GM12878 (cell line): ENCODE data around the gene PPRC1. TPM values are rescaled to one million over a fixed set of nuclear protein-coding genes. Genes with fewer than 3 reads are reported as not detected.
A peak's percentile ranks its signal among the peaks of the same experiment; 100 is the strongest.

Experiments used
- ATAC-seq: fragments of 200-7000 bp; cut with Tn5 transposase; 3 replicates; pipeline ENCODE4 v1.9.1; 2020; ENCODE audit warnings: mild to moderate bottlenecking, moderate library complexity
- BruUV-seq: library from RNA; stranded (reverse); fragments of 400-500 nt; replicated peaks from 2 replicates; lab custom pipeline; 2021; lab: Mats Ljungman, UMichigan
- CTCF ChIA-PET: fragments of 300-600 bp; sonication (Branson Sonifier 250); formaldehyde crosslinking; extraction: SDS; loops from one replicate; lab custom pipeline; 2021; ENCODE audit warnings: inconsistent platforms; lab: Yijun Ruan, JAX
- POLR2A ChIA-PET: fragments of 350-600 bp; formaldehyde crosslinking; extraction: SDS; loops from one replicate; lab custom pipeline; 2021; ENCODE audit warnings: inconsistent platforms; lab: Charles Lee
- RAD21 ChIA-PET: fragments of 300-600 bp; sonication (Branson Sonifier 250); formaldehyde crosslinking; loops from one replicate; lab custom pipeline; 2023; ENCODE audit warnings: antibody characterized with exemption; ENCODE audit not compliant: unreplicated experiment; lab: Charles Lee
- SMC1A ChIA-PET: fragments of 300-600 bp; sonication (Branson Sonifier 250); formaldehyde crosslinking; loops from one replicate; lab custom pipeline; 2023; ENCODE audit not compliant: unreplicated experiment, uncharacterized antibody; lab: Charles Lee
- DNase-seq: peaks from one replicate; pipeline ENCODE4 v3.0.0-alpha.2; 2011; ENCODE audit warnings: low read depth, low spot score
- FAIRE-seq: peaks from 3 replicates; lab custom pipeline; 2011; peaks lifted over from hg19 to GRCh38; lab: Jason Lieb, UNC
- H2AFZ ChIP-seq: 2 replicates; pipeline ENCODE4 v1.6.0; 2011; ENCODE audit warnings: low read depth, low read length, control low read depth; ENCODE audit not compliant: control insufficient read depth
- H3K27ac ChIP-seq: 2 replicates; pipeline ENCODE4 v1.5.1; 2011; ENCODE audit warnings: control low read depth; ENCODE audit not compliant: control insufficient read depth, insufficient read depth
- H3K27me3 ChIP-seq, 2 experiments: replicated peaks in 1 of 2; 2 replicates each; pipeline versions ENCODE4 v1.6.0 to v1.6.1; 2011; ENCODE audit warnings: low read length in 1 of 2; ENCODE audit not compliant: control insufficient read depth in 2 of 2, insufficient read depth in 2 of 2
- H3K36me3 ChIP-seq, 2 experiments: 2 replicates each; pipeline ENCODE4 v1.5.1; 2011; ENCODE audit warnings: low read length in 1 of 2; ENCODE audit not compliant: control insufficient read depth in 2 of 2, insufficient read depth in 2 of 2
- H3K4me1 ChIP-seq: 2 replicates; pipeline ENCODE4 v1.6.1; 2011; ENCODE audit warnings: mild to moderate bottlenecking, low read length, moderate library complexity, mixed read lengths; ENCODE audit not compliant: control insufficient read depth, insufficient read depth
- H3K4me2 ChIP-seq: 2 replicates; pipeline ENCODE4 v1.6.0; 2011; ENCODE audit warnings: control low read depth; ENCODE audit not compliant: control insufficient read depth, insufficient read depth
- H3K4me3 ChIP-seq: fragments of 200-600 bp; sonication (generic); 2 replicates; pipeline ENCODE4 v1.5.1; 2016
- H3K79me2 ChIP-seq: 2 replicates; pipeline ENCODE4 v1.6.0; 2011; ENCODE audit warnings: low read length; ENCODE audit not compliant: control insufficient read depth, insufficient read depth
- H3K9ac ChIP-seq: 2 replicates; pipeline ENCODE4 v1.8.0; 2011; ENCODE audit warnings: low read length, control low read depth, mixed read lengths; ENCODE audit not compliant: control insufficient read depth, insufficient read depth
- H3K9me3 ChIP-seq: replicated peaks from 3 replicates; pipeline ENCODE4 v1.5.1; 2011; ENCODE audit warnings: mild to moderate bottlenecking, low read length; ENCODE audit not compliant: control insufficient read depth, insufficient read depth
- H4K20me1 ChIP-seq: 2 replicates; pipeline ENCODE4 v1.6.0; 2011; ENCODE audit not compliant: control insufficient read depth, insufficient read depth
- CBX3 ChIP-seq: fragments of 200-600 bp; sonication (generic); IDR thresholded peaks from 2 replicates; pipeline ENCODE4 v1.6.1; 2016; ENCODE audit warnings: low read depth, borderline replicate concordance
- CHD1 ChIP-seq: IDR thresholded peaks from 2 replicates; pipeline ENCODE4 v1.6.1; 2012; ENCODE audit warnings: low read depth, low read length, improper control_type of control experiment
- ESRRA ChIP-seq: IDR thresholded peaks from 2 replicates; pipeline ENCODE4 v1.6.1; 2012; ENCODE audit warnings: mild to moderate bottlenecking, low read length, improper control_type of control experiment
- LARP7 ChIP-seq: fragments of 450-650 bp; IDR thresholded peaks from 2 replicates; pipeline ENCODE4 v1.6.1; 2017; ENCODE audit warnings: mild to moderate bottlenecking
- POLR2A ChIP-seq: IDR thresholded peaks from 2 replicates; pipeline ENCODE4 v1.6.1; 2011; ENCODE audit warnings: low read depth, mild to moderate bottlenecking, low read length
- POLR2AphosphoS5 ChIP-seq: IDR thresholded peaks from 2 replicates; pipeline ENCODE4 v1.6.1; 2011; ENCODE audit warnings: mild to moderate bottlenecking, low read length, inconsistent platforms
- SUPT20H ChIP-seq: IDR thresholded peaks from 2 replicates; pipeline ENCODE4 v1.6.1; 2011; ENCODE audit warnings: low read depth, mild to moderate bottlenecking, low read length, moderate library complexity, borderline replicate concordance; ENCODE audit not compliant: control insufficient read depth
- SUZ12 ChIP-seq: fragments of 200-600 bp; sonication (generic); IDR thresholded peaks from one replicate; pipeline ENCODE4 v1.6.1; 2018; ENCODE audit warnings: antibody characterized with exemption, mild to moderate bottlenecking; ENCODE audit not compliant: unreplicated experiment
- ZNF622 ChIP-seq: fragments of 450-650 bp; IDR thresholded peaks from 2 replicates; pipeline ENCODE4 v1.6.1; 2017; ENCODE audit warnings: mild to moderate bottlenecking, inconsistent platforms
- WGBS: methylation state at CpG from one replicate; pipeline ENCODE4 v1.1.6; 2016; ENCODE audit warnings: low lambda C conversion rate; ENCODE audit not compliant: insufficient replicate concordance, insufficient coverage; ENCODE audit errors: missing lambda C conversion rate; 5-methylcytosine and 5-hydroxymethylcytosine counted together
- in situ Hi-C: fragments of 300-500 bp; cut with MboI; formaldehyde crosslinking; loops from 9 replicates; pipeline ENCODE4 v1.14.3; 2018; ENCODE audit warnings: mixed read lengths
- intact Hi-C: fragments of 100-400 bp; cut with micrococcal nuclease; formaldehyde crosslinking; loops from one replicate; pipeline ENCODE4 v1.14.2; 2022; ENCODE audit not compliant: unreplicated experiment
- polyA plus RNA-seq, 11 experiments: library from polyadenylated mRNA; depleted of rRNA in 4 of 11; unstranded in 6 of 11; stranded (reverse) in 5 of 11; fragments of >200 nt; fragmentation: Nextera tagmentation in 4 of 11; fragmentation: Illumina TruSeq in 1 of 11; extraction: Ambion mirVana in 4 of 11; extraction: Trizol in 1 of 11; gene quantifications; 1 replicate in 1 of 11; 2 replicates in 10 of 11; pipeline versions ENCODE4 v1.2.1 to v1.2.3, GENCODE V29; 2011 to 2016; ENCODE audit warnings: inconsistent platforms in 2 of 11, missing spikeins in 2 of 11, low read depth in 1 of 11
- total RNA-seq, 4 experiments: library from RNA; depleted of rRNA in 3 of 4; stranded (reverse); fragments of >200 nt in 3 of 4; fragmentation: Illumina TruSeq in 1 of 4; extraction: Trizol in 1 of 4; gene quantifications; 2 replicates each; pipeline versions ENCODE4 v1.2.1 to v1.2.3, GENCODE V29; 2013 to 2021
- TF ChIP-seq, protein P1 (sequence below): fragments of 450-650 bp; IDR thresholded peaks from 2 replicates; pipeline ENCODE4 v1.6.1; 2017; ENCODE audit warnings: mild to moderate bottlenecking

The PPRC1 gene
- total and polyA plus RNA-seq, 10 of the 15 experiments (the other 5 are each of a cell fraction or from before 2014, with no cell fraction given): 13.1 to 69.8 (median 32.4) TPM

DNA sequence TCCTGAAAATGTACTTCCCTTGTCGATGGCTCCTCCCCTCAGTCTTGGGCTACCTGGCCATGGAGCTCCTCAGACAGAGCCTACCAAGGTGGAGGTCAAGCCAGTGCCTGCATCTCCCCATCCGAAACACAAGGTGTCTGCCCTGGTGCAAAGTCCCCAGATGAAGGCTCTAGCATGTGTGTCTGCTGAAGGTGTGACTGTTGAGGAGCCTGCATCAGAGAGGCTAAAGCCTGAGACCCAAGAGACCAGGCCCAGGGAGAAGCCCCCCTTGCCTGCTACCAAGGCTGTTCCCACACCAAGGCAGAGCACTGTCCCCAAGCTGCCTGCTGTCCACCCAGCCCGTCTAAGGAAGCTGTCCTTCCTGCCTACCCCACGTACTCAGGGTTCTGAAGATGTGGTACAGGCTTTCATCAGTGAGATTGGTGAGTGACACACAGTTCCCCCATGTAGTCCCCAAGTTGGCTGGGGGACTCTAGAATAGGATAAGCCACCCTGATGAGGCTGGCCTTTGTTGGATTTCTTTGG lies 8.8 kb downstream of the PPRC1 start:
- H3K36me3 ChIP-seq: peaks cover 53% of the 10 kb centered on the region in 2 experiments
- no peak overlapping the region for H3K9ac ChIP-seq
- CTCF ChIA-PET: interaction anchor here (0.6 kb wide), 1 partner anchor 209 kb away, joined by 3 read pairs; no protein-coding TSS in a partner anchor

DNA sequence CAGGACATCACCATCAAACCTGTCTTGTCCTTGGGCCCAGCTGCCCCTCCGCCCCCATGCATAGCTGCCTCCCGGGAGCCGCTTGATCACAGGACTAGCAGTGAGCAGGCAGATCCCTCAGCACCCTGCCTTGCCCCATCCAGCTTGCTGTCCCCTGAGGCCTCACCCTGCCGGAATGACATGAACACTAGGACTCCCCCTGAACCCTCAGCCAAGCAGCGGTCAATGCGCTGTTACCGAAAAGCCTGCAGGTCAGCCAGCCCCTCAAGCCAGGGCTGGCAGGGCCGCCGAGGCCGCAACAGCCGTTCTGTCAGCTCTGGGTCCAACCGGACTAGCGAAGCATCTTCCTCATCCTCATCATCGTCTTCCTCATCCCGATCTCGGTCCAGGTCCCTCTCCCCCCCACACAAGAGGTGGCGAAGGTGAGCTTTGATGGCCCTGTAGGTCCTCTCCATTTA lies 14.2 kb downstream of the PPRC1 start:
- peaks cover 2% of the 10 kb centered on the region for H3K79me2 ChIP-seq
- no peak overlapping the region for H2AFZ ChIP-seq
- ChIA-PET CTCF (interaction anchor here (1.2 kb wide), 1 partner anchor 15 kb away, joined by 3 read pairs; no protein-coding TSS in a partner anchor), POLR2A (no interaction called here), SMC1A (interaction anchor here (2.0 kb wide), 1 partner anchor 12 kb away, joined by 11 read pairs; no protein-coding TSS in a partner anchor), RAD21 (no interaction called here)
- H3K27ac ChIP-seq: no peak overlapping the region
- H3K9me3 ChIP-seq: no peaks in the 10 kb centered on the region
- in situ Hi-C loops (no loop called here), intact Hi-C loops (no loop called here)
- TF ChIP-seq, protein P1, sequence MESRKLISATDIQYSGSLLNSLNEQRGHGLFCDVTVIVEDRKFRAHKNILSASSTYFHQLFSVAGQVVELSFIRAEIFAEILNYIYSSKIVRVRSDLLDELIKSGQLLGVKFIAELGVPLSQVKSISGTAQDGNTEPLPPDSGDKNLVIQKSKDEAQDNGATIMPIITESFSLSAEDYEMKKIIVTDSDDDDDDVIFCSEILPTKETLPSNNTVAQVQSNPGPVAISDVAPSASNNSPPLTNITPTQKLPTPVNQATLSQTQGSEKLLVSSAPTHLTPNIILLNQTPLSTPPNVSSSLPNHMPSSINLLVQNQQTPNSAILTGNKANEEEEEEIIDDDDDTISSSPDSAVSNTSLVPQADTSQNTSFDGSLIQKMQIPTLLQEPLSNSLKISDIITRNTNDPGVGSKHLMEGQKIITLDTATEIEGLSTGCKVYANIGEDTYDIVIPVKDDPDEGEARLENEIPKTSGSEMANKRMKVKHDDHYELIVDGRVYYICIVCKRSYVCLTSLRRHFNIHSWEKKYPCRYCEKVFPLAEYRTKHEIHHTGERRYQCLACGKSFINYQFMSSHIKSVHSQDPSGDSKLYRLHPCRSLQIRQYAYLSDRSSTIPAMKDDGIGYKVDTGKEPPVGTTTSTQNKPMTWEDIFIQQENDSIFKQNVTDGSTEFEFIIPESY: no peak
- TF ChIP-seq SUZ12 (no peak), LARP7 (no peak), CBX3 (no peak), CHD1 (no peak), ESRRA (no peak), SUPT20H (no peak), POLR2AphosphoS5 (peak; percentile 45)
- H4K20me1 ChIP-seq: no peaks in the 10 kb centered on the region
- FAIRE-seq (no peak), DNase-seq (no peak), ATAC-seq (no peak)
- 91% methylated on average over 17 of the region's 17 CpGs for WGBS
- BruUV-seq: no TSS peak
- no peak overlapping the region for H3K4me3 ChIP-seq
- no peak overlapping the region for H3K9ac ChIP-seq
- no peaks in the 10 kb centered on the region for H3K27me3 ChIP-seq
- H3K4me2 ChIP-seq: no peak overlapping the region
- peaks cover 35 to 36% of the 10 kb centered on the region in 2 experiments for H3K36me3 ChIP-seq
- H3K4me1 ChIP-seq: peaks cover 9% of the 10 kb centered on the region

More for the DNA sequence above, 8.8 kb downstream of the PPRC1 start:
- H3K9me3 ChIP-seq: no peaks in the 10 kb centered on the region
- no TSS peak for BruUV-seq
- H3K4me1 ChIP-seq: no peaks in the 10 kb centered on the region
- H2AFZ ChIP-seq: no peak overlapping the region
- no peak overlapping the region for H3K4me3 ChIP-seq
- no peak for DNase-seq
- no peaks in the 10 kb centered on the region for H3K27me3 ChIP-seq
- ChIA-PET RAD21 (no interaction called here), SMC1A (no interaction called here), POLR2A (interaction anchor here (0.8 kb wide), 1 partner anchor 12 kb away, joined by 8 read pairs; no protein-coding TSS in a partner anchor)
- no peak for FAIRE-seq
- no peak for TF ChIP-seq ZNF622
- TF ChIP-seq POLR2A: peak; percentile 53; the same call in 1 of the 2 replicates
- peak; percentile 54 for TF ChIP-seq POLR2AphosphoS5
- no peak for ATAC-seq
- WGBS: 98% methylated on average over 4 of the region's 4 CpGs
- no peak overlapping the region for H3K4me2 ChIP-seq
- peaks cover 24% of the 10 kb centered on the region for H3K79me2 ChIP-seq
- intact Hi-C loops: no loop called here
- H3K27ac ChIP-seq: no peak overlapping the region
- in situ Hi-C loops: no loop called here
- H4K20me1 ChIP-seq: no peaks in the 10 kb centered on the region; the same call in 1 of the 2 replicates
